ENCODE data around the gene TUG1. TPM values are rescaled to one million over a fixed set of nuclear protein-coding genes. Genes with fewer than 3 reads are reported as not detected.

Gene TUG1
- total RNA-seq, 4 donors from 2014 or later = 81.6 to 127 (median 92.9) TPM

GRCh38 chr22:30990690-30991089 is 21.6 kb downstream of the TUG1 start:
- Histone ChIP-seq H3K27ac (no peak overlapping the region), H3K27me3 (no peaks in the 10 kb centered on the region), H3K9me3 (no peaks in the 10 kb centered on the region), H3K36me3 (no peaks in the 10 kb centered on the region), H3K4me1 (no peaks in the 10 kb centered on the region), H3K4me3 (replicated peaks in 1 of 3) (no peak overlapping the region)
- intact Hi-C loops (cut with DNase I) = no loop called here
- DNase-seq = no peak
- WGBS, 2 donors = 86 to 100% methylated on average over 1 of the region's 1 CpG
- no peak for TF ChIP-seq POLR2A (IDR thresholded peaks at IDR 0.05)
- TF ChIP-seq CTCF (IDR thresholded peaks at IDR 0.05) = no peak

- Histone ChIP-seq H3K4me1 (no peaks in the 10 kb centered on the region), H3K9me3 (no peaks in the 10 kb centered on the region), H3K36me3 (no peaks in the 10 kb centered on the region), H3K27ac (no peak overlapping the region), H3K27me3 (no peaks in the 10 kb centered on the region), H3K4me3 (replicated peaks in 1 of 3) (no peak overlapping the region)
- WGBS, 2 donors = 66 to 67% methylated on average over 2 of the region's 2 CpGs
- intact Hi-C loops (cut with DNase I) = no loop called here
- no peak for TF ChIP-seq POLR2A (IDR thresholded peaks at IDR 0.05)
- no peak for TF ChIP-seq CTCF (IDR thresholded peaks at IDR 0.05)
- no peak for DNase-seq
Measured at GRCh38 chr22:30992565-30992964, 23.5 kb downstream of the TUG1 start.

GRCh38 chr22:30994960-30995359 is 25.9 kb downstream of the TUG1 start:
- no peak for TF ChIP-seq POLR2A (IDR thresholded peaks at IDR 0.05)
- no peak for TF ChIP-seq CTCF (IDR thresholded peaks at IDR 0.05)

GRCh38 chr22:30996462-30996861 is 27.4 kb downstream of the TUG1 start:
- no peak overlapping the region for H3K4me3 ChIP-seq (replicated peaks in 1 of 3)
- WGBS, 2 donors = 74 to 81% methylated on average over 2 of the region's 2 CpGs
- H3K27ac ChIP-seq = no peak overlapping the region
- H3K4me1 ChIP-seq = no peaks in the 10 kb centered on the region
- H3K9me3 ChIP-seq = no peaks in the 10 kb centered on the region
- intact Hi-C loops (cut with DNase I) = no loop called here
- H3K27me3 ChIP-seq = no peaks in the 10 kb centered on the region
- DNase-seq = no peak
- H3K36me3 ChIP-seq = no peaks in the 10 kb centered on the region
- TF ChIP-seq CTCF (IDR thresholded peaks at IDR 0.05) = no peak
- TF ChIP-seq POLR2A (IDR thresholded peaks at IDR 0.05) = no peak

More at GRCh38 chr22:30994960-30995359, 25.9 kb downstream of the TUG1 start:
- H3K4me3 ChIP-seq (replicated peaks in 1 of 3) = no peak overlapping the region
- no peaks in the 10 kb centered on the region for H3K36me3 ChIP-seq
- intact Hi-C loops (cut with DNase I) = no loop called here
- no peaks in the 10 kb centered on the region for H3K4me1 ChIP-seq
- H3K27me3 ChIP-seq = no peaks in the 10 kb centered on the region
- H3K27ac ChIP-seq = no peak overlapping the region
- H3K9me3 ChIP-seq = no peaks in the 10 kb centered on the region
- 74 to 86% methylated on average over 1 of the region's 1 CpG for WGBS, 2 donors
- DNase-seq = no peak

- WGBS, 2 donors = 71 to 75% methylated on average over 4 of the region's 4 CpGs
Measured at GRCh38 chr22:30998329-30998728, 29.3 kb downstream of the TUG1 start.

More at GRCh38 chr22:30998329-30998728, 29.3 kb downstream of the TUG1 start:
- Histone ChIP-seq H3K9me3 (no peaks in the 10 kb centered on the region), H3K36me3 (no peaks in the 10 kb centered on the region), H3K27me3 (no peaks in the 10 kb centered on the region), H3K27ac (no peak overlapping the region), H3K4me1 (no peaks in the 10 kb centered on the region), H3K4me3 (replicated peaks in 1 of 3) (no peak overlapping the region)
- intact Hi-C loops (cut with DNase I) = no loop called here
- no peak for TF ChIP-seq POLR2A (IDR thresholded peaks at IDR 0.05)
- TF ChIP-seq CTCF (IDR thresholded peaks at IDR 0.05) = no peak
- no peak for DNase-seq
